Measurements from ENCODE around the gene KIF1B. TPM values are rescaled to one million over a fixed set of nuclear protein-coding genes. Genes with fewer than 3 reads are reported as not detected.
"Not testable (repeated sequence)": the region's sequence is repeated elsewhere in the genome, so short reads cannot be mapped to it uniquely, and the experiment has no call there.

Gene KIF1B
- total RNA-seq, 1 donor from 2014 or later, result 18.2 TPM

DNA sequence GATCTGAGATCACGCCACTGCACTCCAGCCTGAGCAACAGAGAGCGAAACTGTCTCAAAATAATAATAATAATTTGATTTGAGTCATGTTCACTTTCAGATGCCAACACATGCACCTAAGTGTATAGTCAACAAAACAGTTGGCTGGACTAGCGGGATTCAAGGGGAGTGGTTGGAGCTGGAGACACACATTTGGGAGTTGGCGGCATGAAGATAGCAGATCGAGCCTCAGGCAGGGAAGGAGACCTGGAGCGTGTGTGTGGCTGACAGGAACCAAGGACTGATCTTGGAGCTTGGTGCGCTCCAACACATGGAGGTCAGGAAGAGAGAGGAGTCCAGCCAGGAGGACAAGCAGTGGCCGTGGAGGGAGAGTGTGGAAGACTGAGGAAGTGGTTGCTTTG is 173.8 kb downstream of the KIF1B start:
- intact Hi-C loops (cut with micrococcal nuclease), result no loop called here

DNA sequence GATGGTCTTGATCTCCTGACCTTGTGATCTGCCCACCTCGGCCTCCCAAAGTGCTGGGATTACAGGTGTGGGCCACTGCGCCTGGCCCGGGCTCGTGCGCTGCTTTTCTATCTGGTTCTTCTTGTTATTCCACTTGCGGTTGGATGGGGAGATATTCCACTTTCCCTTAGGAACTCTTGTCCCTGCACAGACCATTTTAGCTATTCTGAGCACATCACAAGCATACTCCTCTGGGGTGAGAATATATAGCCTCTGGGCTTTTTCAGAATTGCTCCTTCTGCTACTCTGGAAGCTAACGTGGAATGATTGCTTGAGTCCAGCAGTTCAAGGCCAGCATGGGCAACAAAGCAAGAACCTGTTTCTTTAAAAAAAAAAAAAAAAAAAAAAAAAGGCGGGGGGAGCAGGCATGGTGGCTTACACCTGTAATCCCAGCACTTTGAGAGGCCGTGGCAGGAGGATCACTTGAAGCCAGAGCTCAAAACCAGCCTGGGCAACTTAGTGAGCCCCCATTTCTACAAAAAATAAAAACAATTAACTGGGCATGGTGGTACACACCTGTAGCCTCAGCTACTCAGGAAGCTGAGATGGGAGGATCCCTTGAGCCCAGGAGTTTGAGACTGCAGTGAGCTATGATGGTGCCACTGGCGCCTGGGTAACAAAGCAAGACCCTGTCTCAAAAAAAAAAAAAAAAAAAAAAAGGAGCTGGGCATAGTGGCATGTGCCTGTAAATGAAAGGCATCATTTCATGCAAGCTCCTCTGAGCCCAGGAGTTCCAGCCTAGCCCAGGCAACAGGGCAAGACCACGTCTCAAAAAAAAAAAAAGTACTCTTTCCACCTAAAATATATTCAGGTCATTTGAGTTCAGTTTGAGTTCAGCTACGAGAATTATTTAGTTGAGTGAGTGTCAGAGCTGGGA is 176.6 kb downstream of the KIF1B start:
- intact Hi-C loops (cut with micrococcal nuclease), result no loop called here

DNA sequence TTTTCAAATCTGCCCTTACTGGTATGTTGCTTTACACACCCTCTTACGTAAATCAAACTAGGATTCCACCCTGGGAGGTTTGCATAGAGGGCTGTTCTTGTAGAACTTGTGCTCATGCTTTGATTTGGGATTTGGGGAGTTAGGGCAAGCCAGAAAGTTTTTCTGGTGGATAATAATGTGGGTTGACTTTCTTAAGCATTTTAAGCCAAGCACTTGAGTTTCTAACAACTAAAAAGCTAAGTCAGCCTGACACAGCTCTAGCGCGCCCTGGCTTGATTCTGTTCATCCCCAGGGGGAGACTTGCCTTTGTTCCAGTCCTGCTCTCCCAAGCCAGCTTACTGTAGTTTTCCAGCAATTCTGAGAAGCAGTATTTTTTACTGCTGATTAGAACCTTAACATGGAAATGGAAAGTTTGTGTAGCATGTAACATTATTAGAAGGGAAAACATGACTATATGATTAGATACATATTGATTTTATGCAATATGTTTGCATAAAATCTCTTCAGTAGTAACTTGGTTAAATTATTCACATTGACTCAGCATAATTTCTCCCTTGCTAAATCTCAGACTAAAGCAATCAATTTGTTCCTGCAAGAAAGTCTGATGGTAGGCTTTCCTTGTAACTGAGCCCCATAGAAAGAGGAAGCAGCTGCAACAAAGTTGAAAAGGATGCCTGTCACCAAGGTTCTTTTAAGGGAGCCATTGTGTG is 177.5 kb downstream of the KIF1B start:
- intact Hi-C loops (cut with micrococcal nuclease), result loop anchor here (1.0 kb wide), 1 partner anchor 10 kb away; no protein-coding TSS in a partner anchor

DNA sequence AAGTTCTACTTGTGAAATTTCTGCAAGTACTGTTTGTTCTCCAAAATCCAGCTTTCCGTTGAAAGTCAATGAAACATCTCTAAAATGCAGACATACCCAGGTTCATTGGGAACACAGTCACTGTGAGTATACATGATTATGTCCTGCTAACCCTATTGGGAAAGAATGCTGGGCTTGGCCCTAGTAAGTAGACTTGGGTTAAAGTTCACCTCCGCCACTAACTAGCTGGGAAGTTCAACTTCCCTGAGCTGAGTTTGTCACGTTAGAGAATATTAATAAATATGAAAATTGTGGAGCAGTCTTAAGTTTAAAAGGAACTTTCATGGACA is 178.0 kb downstream of the KIF1B start:
- intact Hi-C loops (cut with micrococcal nuclease), result loop anchor here (1.0 kb wide), 1 partner anchor 10 kb away; no protein-coding TSS in a partner anchor

DNA sequence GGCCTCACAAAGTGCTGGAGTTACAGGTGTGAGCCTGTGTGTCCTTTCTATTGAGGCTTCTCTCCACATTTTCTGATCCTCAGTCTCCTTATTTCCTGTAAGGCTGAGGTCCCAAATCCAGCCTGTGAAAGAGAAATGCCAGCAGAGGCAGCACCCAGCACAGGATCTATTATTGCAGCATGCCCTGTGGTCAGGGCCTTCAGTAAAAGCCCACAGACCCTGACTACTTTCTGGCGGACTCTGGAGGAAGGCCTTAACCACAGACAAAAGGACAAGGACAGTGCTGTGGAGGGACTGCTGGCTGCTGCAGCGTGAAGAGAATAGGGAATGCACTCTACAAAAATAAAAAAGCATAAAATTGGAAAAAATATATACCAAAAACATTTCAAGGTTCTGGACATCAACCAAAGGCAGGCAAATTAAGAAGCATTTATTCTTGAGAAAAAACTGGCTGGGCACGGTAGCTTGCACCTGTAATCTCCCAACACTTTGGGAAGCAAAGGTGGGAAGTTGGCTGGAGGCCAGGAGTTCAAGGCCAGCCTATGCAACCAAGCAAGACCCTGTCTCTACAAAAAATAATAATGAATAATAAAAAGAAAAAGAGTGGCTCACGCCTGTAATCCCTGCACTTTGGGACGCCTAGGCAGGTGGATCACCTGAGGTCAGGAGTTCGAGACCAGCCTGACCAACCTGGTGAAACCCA is 179.1 kb downstream of the KIF1B start:
- intact Hi-C loops (cut with micrococcal nuclease), result no loop called here

DNA sequence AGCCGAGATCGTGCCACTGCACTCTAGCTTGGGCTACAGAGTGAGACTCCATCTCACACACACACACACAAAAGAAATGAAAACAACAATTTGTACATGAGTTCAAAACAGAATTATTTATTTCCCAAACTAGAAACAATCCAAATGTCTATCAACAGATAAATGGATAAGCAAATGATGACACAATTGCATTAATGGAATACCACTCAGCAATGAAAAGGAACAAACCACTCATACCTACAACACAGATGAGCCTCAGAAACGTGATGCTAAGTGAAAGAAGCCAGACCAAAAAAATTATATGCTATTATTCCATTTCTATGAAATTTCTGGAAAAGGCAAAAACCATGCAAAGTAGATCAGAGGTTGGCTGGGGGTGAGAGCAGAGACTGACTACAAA is 186.5 kb downstream of the KIF1B start:
- intact Hi-C loops (cut with micrococcal nuclease), result no loop called here

DNA sequence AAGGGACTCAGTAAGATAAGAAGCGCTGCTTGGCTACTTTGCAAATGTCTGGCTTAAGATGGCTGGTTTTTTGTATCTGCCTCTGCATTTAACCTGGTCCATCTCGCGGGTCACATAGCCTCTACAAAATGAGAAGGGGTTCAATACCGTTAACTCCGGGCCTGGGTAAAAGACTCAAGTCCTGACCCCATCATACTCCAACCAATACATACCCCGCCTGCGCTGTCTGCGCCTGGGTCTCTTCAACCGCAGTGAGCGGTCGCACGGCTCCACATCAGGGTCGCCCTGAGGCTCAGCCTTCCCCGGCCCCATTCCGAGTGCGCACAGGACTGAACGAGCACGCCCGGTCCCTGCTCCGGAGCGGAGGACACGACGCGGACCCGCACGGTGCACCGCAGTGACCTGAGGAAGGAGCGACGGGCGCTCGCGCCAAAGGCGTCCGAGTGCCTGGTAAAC is 187.9 kb downstream of the KIF1B start:
- intact Hi-C loops (cut with micrococcal nuclease), result loop anchor here (1.0 to 2.0 kb wide), 5 partner anchors 10 to 366 kb away; partner anchors contain the start of genes DFFA, KIF1B and UBE4B

DNA sequence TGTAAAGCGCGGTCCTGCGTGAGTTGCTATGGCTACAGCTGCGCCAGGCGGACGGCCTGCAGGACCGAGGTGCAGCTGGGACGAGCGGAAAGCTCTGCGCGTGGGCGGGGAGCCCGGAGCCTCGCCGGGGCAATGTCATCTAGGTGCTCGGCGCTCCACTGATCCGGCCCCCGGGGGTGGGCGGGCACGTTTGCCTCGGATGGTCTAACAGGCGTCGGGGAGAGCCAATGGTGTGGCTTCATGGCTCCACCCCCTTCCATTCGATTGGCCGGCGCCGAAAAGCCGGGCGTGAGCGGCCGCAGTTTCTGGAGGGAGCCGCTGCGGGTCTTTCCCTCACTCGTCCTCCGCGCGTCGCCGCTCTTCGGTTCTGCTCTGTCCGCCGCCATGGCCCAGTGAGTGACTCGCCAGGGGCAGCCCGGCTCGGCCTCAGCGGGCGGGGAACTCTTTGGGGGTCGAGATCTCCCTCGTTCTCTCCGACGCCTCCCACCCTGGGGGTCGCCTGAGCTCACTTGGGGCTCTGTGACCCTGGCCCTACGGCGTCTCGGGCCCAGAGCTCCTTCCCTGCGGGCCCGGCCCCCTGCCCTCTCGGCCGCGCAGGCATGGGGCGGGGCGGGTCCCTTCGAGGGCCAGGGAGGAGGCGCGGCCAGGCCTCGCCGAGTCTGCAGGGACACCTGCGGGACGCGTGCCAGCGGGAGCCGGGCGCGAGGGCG is 188.5 kb downstream of the KIF1B start, which contains the start of gene PGD:
TSS of gene PGD (plus strand) at position 331 of the 710 bp plus-strand sequence. CDS start at position 385, 54 bp downstream.
- intact Hi-C loops (cut with micrococcal nuclease), result loop anchor here (1.0 to 2.0 kb wide), 5 partner anchors 11 to 366 kb away; partner anchors contain the start of genes DFFA, KIF1B and UBE4B

DNA sequence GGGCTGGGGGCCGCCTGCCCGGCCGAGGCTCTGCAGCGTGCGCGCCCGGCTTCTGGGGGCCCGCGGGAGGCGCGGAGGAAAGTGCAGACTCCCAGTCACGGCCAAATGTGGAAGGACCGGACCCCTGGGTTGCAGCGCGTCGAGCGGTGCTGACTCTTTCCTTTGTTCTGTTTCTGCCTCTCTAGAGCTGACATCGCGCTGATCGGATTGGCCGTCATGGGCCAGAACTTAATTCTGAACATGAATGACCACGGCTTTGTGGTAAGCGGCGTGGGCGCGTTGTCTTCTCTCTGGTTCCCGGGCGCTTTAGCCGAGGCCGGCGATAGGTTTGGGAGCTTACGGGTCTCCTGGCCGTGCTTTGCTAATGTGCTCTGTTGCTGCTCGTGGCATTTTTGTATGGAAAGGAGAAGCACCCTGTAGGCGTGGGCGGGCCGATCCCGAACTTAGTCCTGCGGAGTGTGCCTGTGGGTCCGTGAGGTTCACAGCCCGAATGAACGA is 189.1 kb downstream of the KIF1B start:
- intact Hi-C loops (cut with micrococcal nuclease), result loop anchor here (2.0 kb wide), 2 partner anchors 189 to 367 kb away; partner anchors contain the start of genes KIF1B and UBE4B

DNA sequence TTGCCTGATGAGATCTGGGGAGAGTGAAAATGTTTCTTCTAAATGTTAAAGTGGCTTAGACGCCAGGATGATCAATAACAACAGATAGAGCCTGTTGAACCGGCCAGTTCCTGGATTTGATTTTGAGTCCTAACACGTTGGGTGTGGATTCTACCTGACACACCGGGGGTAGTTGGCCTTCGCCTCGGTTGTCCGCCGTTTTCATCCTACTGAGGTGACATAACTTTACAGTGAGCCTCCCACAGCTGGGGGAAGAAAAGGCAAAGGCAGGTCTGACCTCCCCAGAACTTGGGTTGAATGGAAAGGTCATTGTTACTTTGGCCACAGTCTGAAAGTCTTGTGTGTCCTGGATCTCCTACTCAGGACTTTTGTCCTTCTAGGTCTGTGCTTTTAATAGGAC is 189.6 kb downstream of the KIF1B start:
- intact Hi-C loops (cut with micrococcal nuclease), result no loop called here

DNA sequence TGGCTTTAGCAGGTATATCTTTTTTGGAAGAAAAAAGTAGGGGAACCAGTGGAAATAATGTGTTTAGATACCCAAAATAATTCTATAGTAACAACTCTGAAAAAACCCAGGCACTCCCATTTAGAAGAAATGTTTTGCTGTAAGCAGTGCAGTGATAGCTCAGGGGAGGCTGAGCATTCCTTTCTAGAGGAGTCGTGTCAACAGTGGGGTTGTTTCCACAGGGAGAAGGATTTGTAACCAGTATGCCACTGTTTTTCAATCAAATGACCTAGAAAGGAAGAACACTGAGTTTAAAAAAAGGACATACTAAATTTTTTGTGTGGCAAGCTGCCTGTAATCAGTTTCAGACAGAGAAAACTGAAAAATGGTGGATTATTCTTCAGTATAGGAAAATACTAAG is 190.9 kb downstream of the KIF1B start:
- intact Hi-C loops (cut with micrococcal nuclease), result no loop called here

DNA sequence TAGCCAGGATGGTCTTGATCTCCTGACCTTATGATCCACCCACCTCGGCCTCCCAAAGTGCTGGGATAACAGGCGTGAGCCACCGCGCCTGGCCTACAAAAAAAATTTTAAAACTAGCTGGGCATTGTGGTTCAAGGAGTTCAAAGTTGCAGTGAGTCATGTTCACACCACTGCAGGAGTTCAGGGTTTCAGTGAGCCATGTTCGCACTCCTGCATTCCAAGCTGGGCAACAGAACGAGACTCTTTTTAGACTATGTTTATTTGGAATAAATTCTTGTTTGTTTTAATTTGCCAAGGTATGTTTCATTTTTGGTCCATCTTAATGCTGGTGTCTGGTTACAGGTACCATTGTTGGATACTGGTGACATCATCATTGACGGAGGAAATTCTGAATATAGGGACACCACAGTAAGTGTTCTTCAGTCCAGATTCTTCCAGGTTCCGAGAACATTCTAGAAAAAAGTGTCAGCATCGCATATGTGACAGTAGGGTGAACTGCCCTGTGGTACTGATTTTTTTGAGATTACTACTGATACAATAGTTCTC is 192.4 kb downstream of the KIF1B start:
- intact Hi-C loops (cut with micrococcal nuclease), result no loop called here

DNA sequence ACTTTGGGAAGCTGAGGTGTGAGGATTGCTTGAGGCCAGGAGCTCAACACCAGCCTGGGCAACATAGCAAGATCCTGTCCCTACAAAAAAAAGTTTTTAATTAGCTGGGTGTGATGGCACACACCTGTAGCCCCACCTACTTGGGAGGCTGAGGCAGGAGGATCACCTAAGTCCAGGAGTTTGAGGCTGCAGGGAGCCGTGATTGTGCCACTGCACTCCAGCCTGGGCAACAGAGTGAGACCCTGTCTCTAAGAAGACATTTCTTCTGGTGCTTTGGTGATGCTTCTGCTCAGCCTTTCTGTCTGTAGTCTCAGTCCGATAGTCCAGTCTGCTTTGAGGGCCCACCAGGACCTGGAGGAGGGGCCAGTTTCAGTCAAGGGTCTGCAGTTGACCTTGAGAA is 196.8 kb downstream of the KIF1B start:
- intact Hi-C loops (cut with micrococcal nuclease), result no loop called here

DNA sequence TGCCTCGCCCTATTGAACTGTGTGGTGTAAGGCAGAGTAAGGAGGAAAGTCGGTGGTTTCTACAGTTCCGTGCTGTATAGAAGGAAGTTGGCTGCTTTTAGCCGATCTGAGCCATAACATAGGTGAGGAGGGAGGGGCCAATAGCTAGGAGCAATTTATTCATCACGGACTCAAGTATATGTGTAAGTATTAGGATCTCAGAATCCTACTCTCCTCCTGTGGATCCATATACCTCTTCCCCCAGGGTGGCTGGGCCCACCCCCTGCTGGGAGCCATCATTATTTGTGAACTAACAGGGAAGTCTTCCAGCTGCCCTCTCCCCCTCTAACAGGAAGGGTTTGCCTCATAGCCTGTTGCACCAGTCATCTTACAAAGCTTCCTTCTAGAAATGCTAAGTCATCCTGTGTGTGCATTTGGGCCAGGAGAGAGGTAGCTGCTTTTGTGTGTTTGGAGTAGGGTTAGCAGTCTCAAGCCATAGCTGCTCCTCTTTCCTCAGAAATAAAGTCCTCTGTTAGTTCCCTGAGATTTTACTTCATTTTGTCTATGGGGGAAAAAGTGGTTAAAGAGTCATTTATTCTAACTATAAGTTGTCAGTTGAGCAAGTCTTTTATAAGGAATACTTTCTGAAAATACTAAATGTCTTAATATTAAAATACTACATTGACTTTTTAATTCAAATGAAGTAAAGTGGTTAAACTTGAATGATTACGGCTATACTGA is 205.0 kb downstream of the KIF1B start:
- intact Hi-C loops (cut with micrococcal nuclease), result no loop called here

DNA sequence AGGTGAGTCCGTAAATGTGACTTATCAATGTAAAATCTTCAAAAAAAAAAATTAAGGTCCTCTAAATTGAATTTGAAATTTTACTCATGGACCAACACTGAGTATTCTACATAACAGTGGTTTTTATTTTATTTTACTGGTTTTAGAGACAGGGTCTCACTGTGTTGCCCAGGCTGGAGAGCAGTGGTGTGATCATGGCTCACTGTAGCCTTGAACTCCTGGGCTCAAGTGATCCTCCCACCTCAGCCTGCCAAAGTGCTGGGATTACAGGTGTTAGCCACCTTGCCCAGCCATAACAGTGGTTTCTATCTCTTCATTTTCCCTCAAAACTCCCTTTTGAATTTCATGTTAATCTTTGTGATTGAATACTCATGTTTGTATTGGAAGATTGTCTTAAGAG is 205.6 kb downstream of the KIF1B start:
- intact Hi-C loops (cut with micrococcal nuclease), result not testable (repeated sequence)

DNA sequence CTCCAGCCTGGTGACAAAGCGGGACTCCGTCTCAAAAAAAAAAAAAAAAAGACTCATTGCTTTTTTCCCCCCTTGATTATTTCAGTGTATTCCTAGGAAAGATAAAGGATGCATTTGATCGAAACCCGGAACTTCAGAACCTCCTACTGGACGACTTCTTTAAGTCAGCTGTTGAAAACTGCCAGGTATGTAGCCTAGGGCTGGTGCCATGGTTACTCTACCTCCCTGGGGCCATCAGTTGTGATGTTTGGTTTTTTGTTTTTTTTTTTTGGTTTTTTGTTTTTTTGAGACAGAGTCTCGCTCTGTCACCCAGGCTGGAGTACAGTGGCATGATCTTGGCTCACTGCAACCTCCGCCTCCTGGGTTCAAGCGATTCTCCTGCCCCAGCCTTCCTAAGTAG is 208.4 kb downstream of the KIF1B start:
- intact Hi-C loops (cut with micrococcal nuclease), result not testable (repeated sequence)

DNA sequence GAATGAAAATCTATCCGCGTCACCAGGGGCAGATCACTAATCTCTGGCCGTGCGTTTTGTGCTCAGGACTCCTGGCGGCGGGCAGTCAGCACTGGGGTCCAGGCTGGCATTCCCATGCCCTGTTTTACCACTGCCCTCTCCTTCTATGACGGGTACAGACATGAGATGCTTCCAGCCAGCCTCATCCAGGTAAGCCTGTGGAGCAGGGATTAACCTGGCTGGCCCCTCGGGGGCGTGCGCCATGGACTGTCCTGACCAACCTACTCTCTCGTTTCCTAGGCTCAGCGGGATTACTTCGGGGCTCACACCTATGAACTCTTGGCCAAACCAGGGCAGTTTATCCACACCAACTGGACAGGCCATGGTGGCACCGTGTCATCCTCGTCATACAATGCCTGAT is 209.0 kb downstream of the KIF1B start:
- intact Hi-C loops (cut with micrococcal nuclease), result no loop called here

DNA sequence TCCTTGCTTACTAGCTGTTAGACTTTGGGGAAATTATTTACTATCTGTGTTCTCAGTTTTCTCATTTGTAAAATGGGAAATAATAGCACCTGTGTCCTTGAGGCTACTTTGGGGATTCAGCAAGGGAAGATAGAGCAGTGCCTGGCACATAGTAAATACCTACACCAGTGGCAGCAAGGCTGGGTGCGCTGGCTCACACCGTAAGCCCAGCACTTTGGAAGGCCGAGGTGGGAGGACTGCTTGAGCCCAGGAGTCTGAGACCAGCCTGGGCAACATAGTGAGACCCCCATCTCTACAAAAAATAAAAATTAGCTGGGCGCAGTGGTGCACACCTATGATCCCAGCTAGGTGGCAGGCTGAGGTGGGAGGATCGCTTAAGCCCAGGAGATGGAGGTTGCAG is 211.3 kb downstream of the KIF1B start:
- intact Hi-C loops (cut with micrococcal nuclease), result no loop called here

DNA sequence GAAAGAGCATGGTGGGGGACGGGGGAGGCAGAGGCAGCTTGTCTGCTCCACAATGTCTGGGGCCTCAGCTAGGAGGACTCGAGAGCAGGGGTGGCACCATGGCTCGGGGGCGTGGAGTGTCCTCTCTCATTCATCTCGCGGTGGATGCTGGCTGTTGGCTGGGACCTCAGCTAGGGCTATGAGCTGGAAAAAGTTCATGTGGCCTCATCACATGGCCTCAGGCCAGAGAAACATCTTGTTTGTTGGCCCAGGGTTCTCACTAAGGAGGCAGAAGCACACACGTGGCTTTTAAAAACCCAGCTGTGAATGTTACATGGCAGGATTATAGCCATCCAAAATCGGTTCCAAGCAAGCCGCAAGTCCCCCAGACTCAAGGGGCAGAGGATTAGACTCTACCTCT is 213.7 kb downstream of the KIF1B start:
- intact Hi-C loops (cut with micrococcal nuclease), result no loop called here

DNA sequence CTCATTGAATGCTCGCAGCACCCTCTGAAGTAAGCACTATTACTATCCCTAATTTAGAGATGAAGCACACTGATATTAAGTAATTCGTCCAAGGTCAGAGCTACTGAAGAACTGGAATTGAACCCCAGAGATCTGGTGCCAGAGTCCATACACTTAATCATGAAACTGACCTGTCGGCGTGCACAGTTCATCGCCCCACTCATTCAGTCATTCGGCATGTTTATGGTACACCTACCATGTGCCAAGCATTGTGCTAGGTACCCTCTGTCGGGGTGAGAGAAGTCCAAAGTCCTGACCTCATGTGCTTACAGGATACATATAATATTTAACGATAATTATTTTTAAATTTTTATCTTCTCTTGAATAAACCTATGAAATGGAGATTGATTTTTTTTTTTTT is 214.3 kb downstream of the KIF1B start:
- intact Hi-C loops (cut with micrococcal nuclease), result no loop called here

Data from T-helper 2 cell treated with Interferon-gamma antibody and Interleukin-4, amounts not matched to agents 100 ng/mL and 5 ng/mL, for 36 hours (primary cell).